Nephron progenitor cell (in vitro differentiated cells): Measurements from ENCODE around the gene HIP1.
"Not testable (repeated sequence)": the region's sequence is repeated elsewhere in the genome, so short reads cannot be mapped to it uniquely, and the experiment has no call there.

ENCODE experiments used
- DNase-seq: peaks from one replicate; pipeline ENCODE4 v3.0.0; 2021
- H3K27ac Mint-ChIP-seq: 2 replicates; pipeline ENCODE4 v1.8.0; 2021; ENCODE audit warnings: mild to moderate bottlenecking, moderate library complexity, mixed read lengths
- H3K27me3 Mint-ChIP-seq: 2 replicates; pipeline ENCODE4 v1.8.0; 2021; ENCODE audit warnings: mild to moderate bottlenecking, low read depth, mixed read lengths; ENCODE audit not compliant: poor library complexity
- H3K36me3 Mint-ChIP-seq: 2 replicates; pipeline ENCODE4 v1.8.0; 2021; ENCODE audit warnings: low read depth, mixed read lengths
- H3K4me1 Mint-ChIP-seq: 2 replicates; pipeline ENCODE4 v1.8.0; 2021; ENCODE audit warnings: mixed read lengths
- H3K4me3 Mint-ChIP-seq: 2 replicates; pipeline ENCODE4 v1.8.0; 2021; ENCODE audit warnings: mild to moderate bottlenecking, moderate library complexity, mixed read lengths
- H3K9me3 Mint-ChIP-seq: 2 replicates; pipeline ENCODE4 v1.8.0; 2021; ENCODE audit warnings: mild to moderate bottlenecking, moderate library complexity, mixed read lengths
- CTCF ChIP-seq: fragments of 200-600 bp; sonication (generic); IDR thresholded peaks from 2 replicates; pipeline ENCODE4 v1.5.0; 2021; ENCODE audit warnings: antibody characterized with exemption

The HIP1 gene

GRCh38 chr7:75534727-75535307 is 203.9 kb downstream of the HIP1 start:
- no peaks in the 10 kb centered on the region for H3K9me3 Mint-ChIP-seq
- H3K27ac Mint-ChIP-seq, result peak overlapping the region; percentile 82
- H3K4me3 Mint-ChIP-seq, result no peak overlapping the region
- peaks cover 29% of the 10 kb centered on the region for H3K36me3 Mint-ChIP-seq
- H3K4me1 Mint-ChIP-seq, result peaks cover 11% of the 10 kb centered on the region
- no peak for TF ChIP-seq CTCF
- peaks cover 2% of the 10 kb centered on the region for H3K27me3 Mint-ChIP-seq
- no peak for DNase-seq

GRCh38 chr7:75533926-75534325 is 204.8 kb downstream of the HIP1 start:
- Mint-ChIP-seq H3K27me3 (peaks cover 2% of the 10 kb centered on the region), H3K4me1 (peaks cover 11% of the 10 kb centered on the region), H3K36me3 (peaks cover 20% of the 10 kb centered on the region), H3K9me3 (no peaks in the 10 kb centered on the region), H3K4me3 (no peak overlapping the region), H3K27ac (no peak overlapping the region)
- no peak for TF ChIP-seq CTCF
- DNase-seq, result no peak

- no peak for DNase-seq
- no peaks in the 10 kb centered on the region for H3K9me3 Mint-ChIP-seq
- no peak for TF ChIP-seq CTCF
- no peak overlapping the region for H3K27ac Mint-ChIP-seq
- H3K36me3 Mint-ChIP-seq, result peaks cover 13% of the 10 kb centered on the region
- H3K4me3 Mint-ChIP-seq, result no peak overlapping the region
- peaks cover 2% of the 10 kb centered on the region for H3K27me3 Mint-ChIP-seq
- H3K4me1 Mint-ChIP-seq, result peaks cover 15% of the 10 kb centered on the region
Observed at GRCh38 chr7:75532639-75533038, 206.1 kb downstream of the HIP1 start.

GRCh38 chr7:75531359-75531821 is 207.4 kb downstream of the HIP1 start:
- Mint-ChIP-seq H3K27me3 (peaks cover 2% of the 10 kb centered on the region), H3K9me3 (no peaks in the 10 kb centered on the region), H3K36me3 (peaks cover 4% of the 10 kb centered on the region), H3K4me1 (peaks cover 25% of the 10 kb centered on the region), H3K27ac (peak overlapping the region; percentile 32), H3K4me3 (no peak overlapping the region)
- no peak for TF ChIP-seq CTCF
- no peak for DNase-seq

GRCh38 chr7:75527224-75527722 is 211.5 kb downstream of the HIP1 start:
- not testable (repeated sequence) for H3K27me3 Mint-ChIP-seq
- peak overlapping the region; percentile 97 for H3K4me3 Mint-ChIP-seq
- peak; percentile 42 for DNase-seq
- H3K27ac Mint-ChIP-seq, result peak overlapping the region; percentile 97
- peaks cover 28% of the 10 kb centered on the region for H3K4me1 Mint-ChIP-seq
- H3K9me3 Mint-ChIP-seq, result peaks cover 12% of the 10 kb centered on the region
- H3K36me3 Mint-ChIP-seq, result peaks cover 34% of the 10 kb centered on the region

- not testable (repeated sequence) for H3K4me3 Mint-ChIP-seq, H3K27me3 Mint-ChIP-seq, DNase-seq, H3K27ac Mint-ChIP-seq
- peaks cover 38% of the 10 kb centered on the region for H3K9me3 Mint-ChIP-seq
- peaks cover 75% of the 10 kb centered on the region for H3K36me3 Mint-ChIP-seq
- peaks cover 11% of the 10 kb centered on the region for H3K4me1 Mint-ChIP-seq
Observed at GRCh38 chr7:75521727-75522126, 217.0 kb downstream of the HIP1 start.

GRCh38 chr7:75518842-75519241 is 219.9 kb downstream of the HIP1 start:
- H3K27ac Mint-ChIP-seq, DNase-seq, H3K4me3 Mint-ChIP-seq, H3K4me1 Mint-ChIP-seq, H3K27me3 Mint-ChIP-seq: not testable (repeated sequence)
- H3K36me3 Mint-ChIP-seq, result peaks cover 63% of the 10 kb centered on the region
- H3K9me3 Mint-ChIP-seq, result peaks cover 38% of the 10 kb centered on the region

GRCh38 chr7:75509033-75509432 is 229.7 kb downstream of the HIP1 start:
- not testable (repeated sequence) for H3K36me3 Mint-ChIP-seq, H3K4me1 Mint-ChIP-seq

GRCh38 chr7:75492020-75492419 is 246.7 kb downstream of the HIP1 start, which contains the start of gene SPDYE5:
Gene SPDYE5 (plus strand): TSS chr7:75492320. CDS start chr7:75494048, 1,728 bp downstream.
- H3K4me3 Mint-ChIP-seq, H3K27ac Mint-ChIP-seq, H3K4me1 Mint-ChIP-seq, H3K9me3 Mint-ChIP-seq, DNase-seq, H3K27me3 Mint-ChIP-seq, H3K36me3 Mint-ChIP-seq: not testable (repeated sequence)

More at GRCh38 chr7:75509033-75509432, 229.7 kb downstream of the HIP1 start:
- H3K27ac Mint-ChIP-seq, H3K9me3 Mint-ChIP-seq, H3K4me3 Mint-ChIP-seq, H3K27me3 Mint-ChIP-seq, DNase-seq: not testable (repeated sequence)

- H3K4me3 Mint-ChIP-seq, result peak within 1 kb of the TSS; percentile 94
- H3K9me3 Mint-ChIP-seq, result not testable (repeated sequence)
Observed at GRCh38 chr7:75485979-75486643, 252.6 kb downstream of the HIP1 start, which contains the start of gene POM121C. Gene POM121C (minus strand): TSS chr7:75486299. CDS start chr7:75441496, 44,803 bp downstream.

More at GRCh38 chr7:75485979-75486643, 252.6 kb downstream of the HIP1 start, which contains the start of gene POM121C:
- DNase-seq, result peak; percentile 85
- H3K27me3 Mint-ChIP-seq, H3K4me1 Mint-ChIP-seq: not testable (repeated sequence)
- peaks cover 32% of the 10 kb centered on the region for H3K36me3 Mint-ChIP-seq
- H3K27ac Mint-ChIP-seq, result peak within 1 kb of the TSS; percentile 97
